K562 (cell line): Measurements from ENCODE around the gene RCE1. TPM values are rescaled to one million over a fixed set of nuclear protein-coding genes. Genes with fewer than 3 reads are reported as not detected.

Experiments
- ARID4B ChIP-seq: sonication (generic); formaldehyde crosslinking; IDR thresholded peaks from 2 replicates; pipeline ENCODE4 v1.8.0; 2022; ENCODE audit warnings: mild to moderate bottlenecking, missing genetic modification reagents
- CC2D1A ChIP-seq: fragments of 450-650 bp; IDR thresholded peaks from 2 replicates; pipeline ENCODE4 v1.6.1; 2017; ENCODE audit warnings: mild to moderate bottlenecking
- CTBP1 ChIP-seq: fragments of 450-650 bp; IDR thresholded peaks from 2 replicates; pipeline ENCODE4 v1.6.1; 2016; ENCODE audit warnings: borderline replicate concordance
- CUX1 ChIP-seq: fragments of 200-800 bp; sonication (Bioruptor generic); IDR thresholded peaks from 2 replicates; pipeline ENCODE4 v1.6.1; 2016; ENCODE audit warnings: missing genetic modification characterization, missing compliant biosample characterization
- MEIS2 ChIP-seq: fragments of 450-650 bp; IDR thresholded peaks from 2 replicates; pipeline ENCODE4 v1.6.1; 2014; ENCODE audit warnings: mild to moderate bottlenecking; ENCODE audit not compliant: partially characterized antibody
- RFX5 ChIP-seq: IDR thresholded peaks from 2 replicates; pipeline ENCODE4 v1.6.1; 2011; ENCODE audit warnings: low read depth, mild to moderate bottlenecking, improper control_type of control experiment, low read length
- ZFP1 ChIP-seq: fragments of 450-650 bp; formaldehyde crosslinking; IDR thresholded peaks from 2 replicates; pipeline ENCODE4 v1.4.0; 2020; ENCODE audit warnings: mild to moderate bottlenecking, mixed read lengths
- polyA plus RNA-seq, 8 experiments: library from polyadenylated mRNA; depleted of rRNA in 4 of 8; stranded (reverse) in 5 of 8; unstranded in 3 of 8; fragments of >200 nt; fragmentation: Nextera tagmentation in 2 of 8; fragmentation: Illumina TruSeq in 1 of 8; extraction: Ambion mirVana in 2 of 8; extraction: Trizol in 1 of 8; gene quantifications; 2 replicates each; pipeline versions ENCODE4 v1.2.1 to v1.2.3, GENCODE V29; 2011 to 2014; ENCODE audit warnings: inconsistent platforms in 1 of 8, missing spikeins in 1 of 8
- total RNA-seq, 7 experiments: library from RNA; depleted of rRNA in 6 of 7; stranded (reverse); fragments of >200 nt in 6 of 7; fragmentation: Illumina TruSeq in 2 of 7; extraction: Trizol in 2 of 7; gene quantifications; 2 replicates each; pipeline versions ENCODE4 v1.2.1 to v1.2.3, GENCODE V29; 2011 to 2021; ENCODE audit warnings: low replicate concordance in 1 of 7
- TF ChIP-seq, protein P1 (sequence below), 2 experiments: fragments of 450-650 bp; formaldehyde crosslinking in 1 of 2; IDR thresholded peaks; 2 replicates each; pipeline versions ENCODE4 v1.4.0 to v1.6.1; 2014 to 2020; ENCODE audit warnings: mild to moderate bottlenecking in 2 of 2, borderline replicate concordance in 1 of 2, low read depth in 1 of 2

Gene RCE1
- total and polyA plus RNA-seq, 9 of the 15 experiments (the other 6 are each of a cell fraction or from before 2014, with no cell fraction given), result 0.75 to 41.5 (median 15.1) TPM

DNA sequence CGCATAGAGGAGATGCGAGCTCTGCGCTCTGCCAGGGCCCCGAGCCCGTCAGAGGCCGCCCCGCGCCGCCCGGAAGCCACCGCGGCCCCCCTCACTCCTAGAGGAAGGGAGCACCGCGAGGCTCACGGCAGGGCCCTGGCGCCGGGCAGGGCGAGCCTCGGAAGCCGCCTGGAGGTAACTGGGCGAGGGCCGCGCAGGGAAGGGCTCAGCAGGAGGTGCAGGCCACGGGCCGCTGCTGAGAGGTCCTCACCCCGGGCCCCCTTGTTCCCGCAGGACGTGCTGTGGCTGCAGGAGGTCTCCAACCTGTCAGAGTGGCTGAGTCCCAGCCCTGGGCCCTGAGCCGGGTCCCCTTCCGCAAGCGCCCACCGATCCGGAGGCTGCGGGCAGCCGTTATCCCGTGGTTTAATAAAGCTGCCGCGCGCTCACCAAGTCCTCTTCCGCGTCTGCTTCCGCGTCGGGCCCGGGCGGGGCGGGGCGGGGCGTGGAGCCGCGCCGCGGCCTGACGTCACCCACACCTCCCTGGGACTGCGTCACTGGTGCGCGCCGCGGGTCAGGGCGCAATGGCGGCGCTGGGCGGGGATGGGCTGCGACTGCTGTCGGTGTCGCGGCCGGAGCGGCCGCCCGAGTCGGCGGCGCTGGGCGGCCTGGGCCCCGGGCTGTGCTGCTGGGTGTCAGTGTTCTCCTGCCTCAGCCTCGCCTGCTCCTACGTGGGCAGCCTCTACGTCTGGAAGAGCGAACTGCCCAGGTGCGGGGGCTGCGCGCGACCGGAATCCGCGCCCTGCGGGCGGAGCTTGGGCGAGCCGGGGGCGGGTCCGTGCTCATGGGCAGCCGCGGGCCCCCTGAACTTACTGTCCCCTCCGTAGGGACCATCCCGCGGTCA is at the start of gene RCE1 (continued):
- TF ChIP-seq, protein P1, sequence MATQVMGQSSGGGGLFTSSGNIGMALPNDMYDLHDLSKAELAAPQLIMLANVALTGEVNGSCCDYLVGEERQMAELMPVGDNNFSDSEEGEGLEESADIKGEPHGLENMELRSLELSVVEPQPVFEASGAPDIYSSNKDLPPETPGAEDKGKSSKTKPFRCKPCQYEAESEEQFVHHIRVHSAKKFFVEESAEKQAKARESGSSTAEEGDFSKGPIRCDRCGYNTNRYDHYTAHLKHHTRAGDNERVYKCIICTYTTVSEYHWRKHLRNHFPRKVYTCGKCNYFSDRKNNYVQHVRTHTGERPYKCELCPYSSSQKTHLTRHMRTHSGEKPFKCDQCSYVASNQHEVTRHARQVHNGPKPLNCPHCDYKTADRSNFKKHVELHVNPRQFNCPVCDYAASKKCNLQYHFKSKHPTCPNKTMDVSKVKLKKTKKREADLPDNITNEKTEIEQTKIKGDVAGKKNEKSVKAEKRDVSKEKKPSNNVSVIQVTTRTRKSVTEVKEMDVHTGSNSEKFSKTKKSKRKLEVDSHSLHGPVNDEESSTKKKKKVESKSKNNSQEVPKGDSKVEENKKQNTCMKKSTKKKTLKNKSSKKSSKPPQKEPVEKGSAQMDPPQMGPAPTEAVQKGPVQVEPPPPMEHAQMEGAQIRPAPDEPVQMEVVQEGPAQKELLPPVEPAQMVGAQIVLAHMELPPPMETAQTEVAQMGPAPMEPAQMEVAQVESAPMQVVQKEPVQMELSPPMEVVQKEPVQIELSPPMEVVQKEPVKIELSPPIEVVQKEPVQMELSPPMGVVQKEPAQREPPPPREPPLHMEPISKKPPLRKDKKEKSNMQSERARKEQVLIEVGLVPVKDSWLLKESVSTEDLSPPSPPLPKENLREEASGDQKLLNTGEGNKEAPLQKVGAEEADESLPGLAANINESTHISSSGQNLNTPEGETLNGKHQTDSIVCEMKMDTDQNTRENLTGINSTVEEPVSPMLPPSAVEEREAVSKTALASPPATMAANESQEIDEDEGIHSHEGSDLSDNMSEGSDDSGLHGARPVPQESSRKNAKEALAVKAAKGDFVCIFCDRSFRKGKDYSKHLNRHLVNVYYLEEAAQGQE (IDR thresholded peaks at IDR 0.05; ENCODE audit: borderline replicate concordance), result no peak
- TF ChIP-seq, protein P1 (CRISPR knock-in tag; IDR thresholded peaks at IDR 0.05; ENCODE audit: low read depth), result peak; percentile 83
- TF ChIP-seq CUX1 (CRISPR knock-in tag) (no peak), ARID4B (CRISPR knock-in tag) (peak; percentile 98), CC2D1A (no peak), MEIS2 (no peak), RFX5 (no peak), ZFP1 (CRISPR knock-in tag) (no peak), CTBP1 (peak; percentile 88)
